ENCODE results near the gene CEP350.

Gene CEP350

DNA sequence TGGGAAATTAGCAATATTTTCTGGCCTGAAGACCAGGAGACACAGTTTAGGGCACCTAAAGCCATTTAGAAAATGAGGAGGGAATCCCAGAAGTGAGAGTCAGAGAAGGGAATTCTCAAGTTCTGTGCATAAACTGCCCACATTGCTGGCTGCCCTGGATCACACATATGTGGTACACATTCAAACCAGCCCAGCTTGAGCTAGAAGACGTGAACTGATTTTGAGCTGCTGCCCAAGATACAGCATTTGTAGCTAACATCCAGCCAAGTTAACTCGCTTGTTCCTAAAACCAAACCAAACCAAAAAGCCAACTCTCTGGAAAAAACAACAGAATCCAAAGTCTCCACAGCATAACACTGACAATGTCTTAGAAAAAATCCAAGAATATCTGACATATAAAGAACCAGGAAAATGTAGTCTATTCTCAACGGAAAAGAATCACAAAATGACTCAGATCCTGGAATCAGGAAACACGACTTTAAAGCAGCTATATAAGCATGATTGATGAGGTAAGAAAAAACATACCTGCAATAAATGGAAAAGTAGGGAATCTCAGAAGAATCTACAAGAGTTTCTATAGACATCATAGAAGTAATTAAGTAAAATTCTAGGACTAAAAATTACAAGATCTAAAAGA, 181.8 kb downstream of the CEP350 start:
- TF ChIP-seq, protein P1, sequence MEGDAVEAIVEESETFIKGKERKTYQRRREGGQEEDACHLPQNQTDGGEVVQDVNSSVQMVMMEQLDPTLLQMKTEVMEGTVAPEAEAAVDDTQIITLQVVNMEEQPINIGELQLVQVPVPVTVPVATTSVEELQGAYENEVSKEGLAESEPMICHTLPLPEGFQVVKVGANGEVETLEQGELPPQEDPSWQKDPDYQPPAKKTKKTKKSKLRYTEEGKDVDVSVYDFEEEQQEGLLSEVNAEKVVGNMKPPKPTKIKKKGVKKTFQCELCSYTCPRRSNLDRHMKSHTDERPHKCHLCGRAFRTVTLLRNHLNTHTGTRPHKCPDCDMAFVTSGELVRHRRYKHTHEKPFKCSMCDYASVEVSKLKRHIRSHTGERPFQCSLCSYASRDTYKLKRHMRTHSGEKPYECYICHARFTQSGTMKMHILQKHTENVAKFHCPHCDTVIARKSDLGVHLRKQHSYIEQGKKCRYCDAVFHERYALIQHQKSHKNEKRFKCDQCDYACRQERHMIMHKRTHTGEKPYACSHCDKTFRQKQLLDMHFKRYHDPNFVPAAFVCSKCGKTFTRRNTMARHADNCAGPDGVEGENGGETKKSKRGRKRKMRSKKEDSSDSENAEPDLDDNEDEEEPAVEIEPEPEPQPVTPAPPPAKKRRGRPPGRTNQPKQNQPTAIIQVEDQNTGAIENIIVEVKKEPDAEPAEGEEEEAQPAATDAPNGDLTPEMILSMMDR (IDR thresholded peaks at IDR 0.05; ENCODE audit: extremely low read depth, insufficient read depth, missing control alignments) = no peak
- in situ Hi-C loops (cut with MboI; ENCODE audit: low pct_unique_long_range_greater_than_20kb, low sequenced_read_pairs, unreplicated experiment) = no loop called here
- no peak for DNase-seq (ENCODE audit: low spot score)

DNA sequence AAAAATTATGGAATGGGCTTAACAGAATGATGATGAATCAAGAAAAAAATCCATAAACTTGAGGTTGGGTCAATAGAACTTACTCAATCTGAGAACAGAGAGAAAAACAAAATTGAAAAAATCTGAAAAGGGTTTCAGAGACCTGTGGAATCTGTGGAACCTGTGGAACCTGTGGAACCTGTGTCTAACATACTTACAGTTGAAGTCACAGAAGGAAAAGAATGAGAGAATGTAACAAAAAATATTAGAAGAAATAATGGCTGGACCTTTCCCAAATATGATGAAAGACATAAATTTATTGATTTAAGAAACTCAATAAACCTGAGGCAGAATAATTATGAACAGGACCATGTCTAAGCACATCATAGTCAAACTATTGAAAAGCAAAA, 182.4 kb downstream of the CEP350 start:
- TF ChIP-seq, protein P1 (IDR thresholded peaks at IDR 0.05; ENCODE audit: extremely low read depth, insufficient read depth, missing control alignments) = no peak
- in situ Hi-C loops (cut with MboI; ENCODE audit: low pct_unique_long_range_greater_than_20kb, low sequenced_read_pairs, unreplicated experiment) = no loop called here
- DNase-seq (ENCODE audit: low spot score) = no peak

DNA sequence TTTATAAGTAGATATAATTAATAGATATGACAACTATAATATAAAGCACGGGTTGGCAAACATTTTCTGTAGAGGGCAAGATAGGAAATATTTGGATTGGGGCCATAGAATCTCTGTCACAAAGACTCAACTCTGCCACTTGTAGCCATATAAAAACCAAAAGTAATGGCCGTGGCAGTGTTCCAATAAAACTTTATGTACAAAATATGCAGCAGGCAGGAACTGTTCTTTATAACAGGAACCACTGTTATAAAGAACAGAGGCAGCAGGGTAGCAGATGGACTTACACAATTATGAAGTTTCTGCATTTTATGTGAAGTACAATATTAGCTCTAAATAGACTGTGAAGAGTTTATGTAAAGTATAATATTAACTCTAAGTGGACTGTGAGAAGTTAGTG, 183.2 kb downstream of the CEP350 start:
- no peak for DNase-seq (ENCODE audit: low spot score)
- in situ Hi-C loops (cut with MboI; ENCODE audit: low pct_unique_long_range_greater_than_20kb, low sequenced_read_pairs, unreplicated experiment) = no loop called here
- TF ChIP-seq, protein P1 (IDR thresholded peaks at IDR 0.05; ENCODE audit: extremely low read depth, insufficient read depth, missing control alignments) = no peak

DNA sequence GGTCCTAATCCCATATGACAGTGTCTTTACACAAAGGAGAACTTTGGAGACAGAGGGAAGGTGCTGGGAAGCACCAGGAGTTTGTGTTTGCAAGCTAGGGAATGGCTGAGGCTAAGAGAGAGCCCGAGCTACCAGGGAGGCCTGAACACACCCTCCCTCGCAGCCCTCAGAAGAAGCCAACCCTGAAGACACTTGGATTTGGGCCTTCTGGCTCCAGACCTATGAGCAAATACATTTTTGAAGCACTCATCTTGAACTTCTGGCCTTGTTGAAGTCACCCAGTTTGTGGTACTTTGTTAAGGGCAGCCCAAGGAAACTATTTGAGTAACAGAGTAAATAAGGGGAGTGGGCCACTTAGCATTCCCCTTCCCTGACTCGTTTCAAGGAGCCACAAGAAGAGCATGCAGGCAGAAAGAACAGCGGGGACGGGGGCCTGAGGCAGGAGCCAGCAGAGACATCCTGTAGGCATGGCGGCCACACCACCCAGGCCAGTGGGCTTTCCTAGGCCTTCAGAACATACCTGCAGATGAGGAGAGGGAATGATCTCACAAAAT, 186.8 kb downstream of the CEP350 start:
- in situ Hi-C loops (cut with MboI; ENCODE audit: low pct_unique_long_range_greater_than_20kb, low sequenced_read_pairs, unreplicated experiment) = no loop called here
- DNase-seq (ENCODE audit: low spot score) = no peak
- TF ChIP-seq, protein P1 (IDR thresholded peaks at IDR 0.05; ENCODE audit: extremely low read depth, insufficient read depth, missing control alignments) = no peak

DNA sequence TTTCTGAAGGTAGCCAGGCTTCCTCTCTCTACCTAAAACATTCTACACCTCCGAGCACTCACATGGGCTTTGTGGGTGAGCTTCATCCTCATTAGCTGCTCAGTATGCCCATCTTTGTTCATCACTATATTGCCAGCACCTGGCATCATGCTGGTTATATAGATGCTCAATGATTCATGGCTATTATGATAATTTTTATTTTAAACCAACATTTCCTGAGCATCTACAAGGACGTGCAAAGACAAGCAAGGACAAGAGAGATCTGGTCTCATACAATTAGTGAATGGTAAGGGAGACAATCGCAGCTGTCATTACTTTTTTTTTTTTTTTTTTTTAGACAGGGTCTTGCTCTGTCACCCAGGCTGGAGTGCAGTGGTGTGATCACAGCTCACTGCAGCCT, 188.7 kb downstream of the CEP350 start:
- in situ Hi-C loops (cut with MboI; ENCODE audit: low pct_unique_long_range_greater_than_20kb, low sequenced_read_pairs, unreplicated experiment) = no loop called here
- TF ChIP-seq, protein P1 (IDR thresholded peaks at IDR 0.05; ENCODE audit: extremely low read depth, insufficient read depth, missing control alignments) = no peak

DNA sequence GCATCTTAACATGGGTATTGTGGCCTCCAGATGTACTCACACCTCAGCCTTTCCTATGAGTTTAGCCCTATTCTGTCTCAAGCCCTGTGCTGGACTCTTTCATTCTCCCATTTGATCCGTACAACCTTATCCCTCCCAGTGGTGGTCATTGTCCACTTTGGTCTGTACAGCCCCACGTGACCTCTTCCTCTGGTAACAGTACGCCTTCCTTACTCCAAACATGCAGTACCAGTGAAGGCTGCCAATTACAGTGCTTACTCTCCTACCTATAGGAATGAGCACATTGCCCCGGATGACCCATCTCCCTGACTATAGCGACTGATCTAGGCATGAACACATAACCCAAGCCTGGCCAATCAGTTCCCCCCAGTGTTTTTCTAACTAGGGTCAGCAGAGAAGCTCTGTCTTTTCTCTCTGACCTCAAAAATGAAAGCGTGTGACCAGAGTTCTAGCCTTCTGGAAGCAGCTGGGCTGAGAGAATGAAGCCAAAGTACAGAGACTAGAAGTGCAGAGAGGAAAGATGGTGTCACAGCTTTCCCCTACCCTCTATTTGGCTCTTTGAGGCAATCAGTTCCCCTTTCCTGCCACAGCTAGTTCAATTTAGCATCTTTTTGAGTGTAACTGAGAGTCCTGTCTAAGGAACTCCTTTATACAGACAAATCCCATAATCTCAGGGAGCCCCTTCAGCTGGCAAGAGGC, 190.2 kb downstream of the CEP350 start:
- no peak for DNase-seq (ENCODE audit: low spot score)
- TF ChIP-seq, protein P1 (IDR thresholded peaks at IDR 0.05; ENCODE audit: extremely low read depth, insufficient read depth, missing control alignments) = no peak
- in situ Hi-C loops (cut with MboI; ENCODE audit: low pct_unique_long_range_greater_than_20kb, low sequenced_read_pairs, unreplicated experiment) = no loop called here

More for the DNA sequence above, 188.7 kb downstream of the CEP350 start:
- DNase-seq (ENCODE audit: low spot score) = no peak
